LNCAP (cell line): Measurements from ENCODE around the gene MACROD2.

Experiments
- TF ChIP-seq, protein P1 (sequence below): fragments of 450-650 bp; IDR thresholded peaks from 2 replicates; pipeline ENCODE4 v1.5.1; 2017; ENCODE audit warnings: mild to moderate bottlenecking

The MACROD2 gene

DNA sequence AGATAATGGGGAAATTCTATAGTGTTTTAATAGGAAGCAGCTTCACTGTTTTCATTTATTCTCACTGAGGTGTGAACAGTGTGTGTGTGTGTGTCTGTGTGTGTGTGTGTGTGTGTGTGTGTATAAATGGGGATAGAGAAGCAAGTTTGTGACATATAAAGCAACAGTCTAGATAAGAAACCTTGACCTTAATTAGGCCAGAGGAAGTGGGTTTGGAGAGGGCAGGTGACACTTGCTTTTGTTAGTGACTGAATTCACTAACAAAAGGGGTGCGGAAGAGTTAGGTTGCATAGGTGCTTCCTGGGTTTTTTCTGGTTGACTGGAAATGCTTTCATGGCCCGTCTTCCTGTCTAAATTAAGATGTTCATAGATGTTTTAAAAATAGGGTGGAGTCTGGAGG lies 857.8 kb downstream of the MACROD2 start:
- TF ChIP-seq, protein P1, sequence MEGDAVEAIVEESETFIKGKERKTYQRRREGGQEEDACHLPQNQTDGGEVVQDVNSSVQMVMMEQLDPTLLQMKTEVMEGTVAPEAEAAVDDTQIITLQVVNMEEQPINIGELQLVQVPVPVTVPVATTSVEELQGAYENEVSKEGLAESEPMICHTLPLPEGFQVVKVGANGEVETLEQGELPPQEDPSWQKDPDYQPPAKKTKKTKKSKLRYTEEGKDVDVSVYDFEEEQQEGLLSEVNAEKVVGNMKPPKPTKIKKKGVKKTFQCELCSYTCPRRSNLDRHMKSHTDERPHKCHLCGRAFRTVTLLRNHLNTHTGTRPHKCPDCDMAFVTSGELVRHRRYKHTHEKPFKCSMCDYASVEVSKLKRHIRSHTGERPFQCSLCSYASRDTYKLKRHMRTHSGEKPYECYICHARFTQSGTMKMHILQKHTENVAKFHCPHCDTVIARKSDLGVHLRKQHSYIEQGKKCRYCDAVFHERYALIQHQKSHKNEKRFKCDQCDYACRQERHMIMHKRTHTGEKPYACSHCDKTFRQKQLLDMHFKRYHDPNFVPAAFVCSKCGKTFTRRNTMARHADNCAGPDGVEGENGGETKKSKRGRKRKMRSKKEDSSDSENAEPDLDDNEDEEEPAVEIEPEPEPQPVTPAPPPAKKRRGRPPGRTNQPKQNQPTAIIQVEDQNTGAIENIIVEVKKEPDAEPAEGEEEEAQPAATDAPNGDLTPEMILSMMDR = no peak

- TF ChIP-seq, protein P1 = no peak
Measured at GRCh38 chr20:14855171-14855570, 859.9 kb downstream of the MACROD2 start.

- TF ChIP-seq, protein P1 = no peak
Measured at GRCh38 chr20:14859627-14860026, 864.3 kb downstream of the MACROD2 start.

DNA sequence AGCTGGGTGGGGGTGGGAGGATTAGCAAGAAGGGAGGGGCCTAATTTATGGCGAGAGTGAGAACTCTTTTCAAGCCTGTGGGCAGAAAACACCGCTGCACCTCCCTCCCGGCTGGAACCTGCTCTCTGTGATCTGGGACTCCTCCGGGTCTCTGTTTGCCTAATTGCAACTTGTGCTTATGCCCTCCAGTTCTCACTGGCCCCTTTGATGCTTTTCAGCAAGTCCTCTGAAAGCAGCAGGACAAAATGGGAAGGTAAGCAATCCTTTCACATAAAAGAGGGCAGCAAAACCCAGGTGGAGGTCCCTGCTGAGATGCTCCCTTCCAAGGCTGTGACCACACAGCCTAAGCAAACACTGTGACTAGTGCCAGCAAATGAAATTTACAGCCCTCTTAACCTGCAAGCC lies 865.1 kb downstream of the MACROD2 start:
- TF ChIP-seq, protein P1 = no peak

GRCh38 chr20:14861028-14861699 lies 865.8 kb downstream of the MACROD2 start:
- TF ChIP-seq, protein P1 = no peak

DNA sequence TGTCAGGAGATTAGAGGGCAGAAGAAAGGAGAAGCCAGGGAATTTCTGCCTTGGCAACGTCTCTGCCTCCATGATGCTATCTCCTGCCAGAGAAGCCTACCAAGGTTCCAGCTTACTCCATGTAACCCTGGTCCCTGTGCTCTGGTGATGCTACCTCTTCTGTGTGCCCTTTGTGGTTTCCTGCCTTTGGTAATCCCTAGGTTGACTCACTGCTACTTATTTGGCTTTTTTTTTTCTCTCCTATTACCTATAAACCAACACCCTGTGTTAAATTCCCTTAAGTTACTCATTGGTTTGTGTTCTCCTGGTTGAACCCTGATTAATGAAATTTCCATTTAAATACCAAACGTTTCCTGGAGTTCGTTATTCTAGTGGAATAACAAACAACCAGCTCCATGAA lies 869.9 kb downstream of the MACROD2 start:
- TF ChIP-seq, protein P1 = no peak

- TF ChIP-seq, protein P1 = no peak
Measured at GRCh38 chr20:14865731-14866130, 870.4 kb downstream of the MACROD2 start.
